GM19328 (cell line): ENCODE data around the gene PPP4R1.

ENCODE experiments used
- ATAC-seq: cut with Tn5 transposase; IDR thresholded peaks from one replicate; pipeline ENCODE4 v1.9.1; 2021; ENCODE audit warnings: mild to moderate bottlenecking, moderate library complexity; ENCODE audit not compliant: unreplicated experiment

PPP4R1 gene

GRCh38 chr18:9516437-9517064, 97.8 kb downstream of the PPP4R1 start:
- ATAC-seq, result no peak

GRCh38 chr18:9513971-9514512, 100.3 kb downstream of the PPP4R1 start:
- no peak for ATAC-seq

- no peak for ATAC-seq
These were observed 105.8 kb downstream of the PPP4R1 start for GRCh38 chr18:9508446-9509025.

- no peak for ATAC-seq
These were observed 106.7 kb downstream of the PPP4R1 start for GRCh38 chr18:9507565-9508088.

GRCh38 chr18:9506046-9506792, 108.1 kb downstream of the PPP4R1 start:
- ATAC-seq, result no peak
